HL-60/S4 (cell line): Measurements from ENCODE around the gene DNM3.

Experiments used
- in situ Hi-C: fragments of 300-500 bp; cut with MboI; formaldehyde crosslinking; loops from 2 replicates; pipeline ENCODE4 v1.14.3; 2022; ENCODE audit warnings: low sequenced_read_pairs

The DNM3 gene

GRCh38 chr1:171868217-171868803, 27.0 kb downstream of the DNM3 start:
- in situ Hi-C loops: no loop called here

- in situ Hi-C loops: no loop called here
These were observed 27.8 kb downstream of the DNM3 start for GRCh38 chr1:171869097-171869496.

- in situ Hi-C loops: no loop called here
These were observed 30.6 kb downstream of the DNM3 start for GRCh38 chr1:171871848-171872247.

GRCh38 chr1:171872430-171872829, 31.1 kb downstream of the DNM3 start:
- in situ Hi-C loops: no loop called here

GRCh38 chr1:171873664-171874063, 32.4 kb downstream of the DNM3 start:
- in situ Hi-C loops: no loop called here

GRCh38 chr1:171877701-171878100, 36.4 kb downstream of the DNM3 start:
- in situ Hi-C loops: no loop called here

GRCh38 chr1:171879556-171879955, 38.3 kb downstream of the DNM3 start:
- in situ Hi-C loops: no loop called here

GRCh38 chr1:171881442-171881841, 40.1 kb downstream of the DNM3 start:
- in situ Hi-C loops: no loop called here

GRCh38 chr1:171883849-171884248, 42.6 kb downstream of the DNM3 start:
- in situ Hi-C loops: no loop called here

GRCh38 chr1:171884475-171884874, 43.2 kb downstream of the DNM3 start:
- in situ Hi-C loops: no loop called here

GRCh38 chr1:171890131-171890530, 48.8 kb downstream of the DNM3 start:
- in situ Hi-C loops: no loop called here

- in situ Hi-C loops: no loop called here
These were observed 55.8 kb downstream of the DNM3 start for GRCh38 chr1:171896936-171897703.

GRCh38 chr1:171898941-171899340, 57.6 kb downstream of the DNM3 start:
- in situ Hi-C loops: no loop called here

- in situ Hi-C loops: no loop called here
These were observed 58.5 kb downstream of the DNM3 start for GRCh38 chr1:171899838-171900237.

- in situ Hi-C loops: no loop called here
These were observed 59.9 kb downstream of the DNM3 start for GRCh38 chr1:171901245-171901644.

GRCh38 chr1:171902527-171902926, 61.2 kb downstream of the DNM3 start:
- in situ Hi-C loops: no loop called here

GRCh38 chr1:171904778-171905450, 63.6 kb downstream of the DNM3 start:
- in situ Hi-C loops: no loop called here

- in situ Hi-C loops: no loop called here
These were observed 68.4 kb downstream of the DNM3 start for GRCh38 chr1:171909711-171910110.

GRCh38 chr1:171910786-171911185, 69.5 kb downstream of the DNM3 start:
- in situ Hi-C loops: no loop called here

GRCh38 chr1:171911506-171911905, 70.2 kb downstream of the DNM3 start:
- in situ Hi-C loops: no loop called here

GRCh38 chr1:171912509-171913175, 71.3 kb downstream of the DNM3 start:
- in situ Hi-C loops: no loop called here

GRCh38 chr1:171913385-171913784, 72.1 kb downstream of the DNM3 start:
- in situ Hi-C loops: no loop called here
